SH-SY5Y (cell line): ENCODE results near the gene BACH1.

Source experiments
- GATA2 ChIP-seq: IDR thresholded peaks from 2 replicates; pipeline ENCODE4 v1.6.1; 2011; ENCODE audit warnings: mild to moderate bottlenecking, low read depth, low read length
- GATA3 ChIP-seq: IDR thresholded peaks from 2 replicates; pipeline ENCODE4 v1.6.1; 2011; ENCODE audit warnings: low read depth, mild to moderate bottlenecking, low read length, moderate library complexity

DNA sequence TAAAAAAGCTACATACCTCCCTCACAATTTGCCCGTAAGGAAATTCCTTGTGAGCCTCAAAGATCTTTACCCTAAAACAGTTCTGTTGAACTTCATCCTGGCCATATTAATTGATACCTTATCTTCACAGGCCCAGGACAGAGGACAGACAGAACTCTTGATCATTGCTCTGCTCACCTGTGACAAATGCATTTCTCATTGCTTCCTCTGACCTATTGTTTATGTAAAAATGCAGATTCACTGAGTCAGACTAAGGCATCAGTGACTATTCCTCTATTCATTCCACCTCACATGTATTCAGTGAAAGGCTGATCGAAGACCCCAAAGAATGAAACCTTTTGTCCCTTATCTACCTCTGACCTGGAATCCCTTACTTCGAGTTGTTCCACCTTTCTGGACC is 61.0 kb downstream of the BACH1 start:
- TF ChIP-seq GATA2 (no peak), GATA3 (no peak)
